Esophagus muscularis mucosa (tissue), 4 donors: ENCODE results near the gene SOCS3. TPM values are rescaled to one million over a fixed set of nuclear protein-coding genes. Genes with fewer than 3 reads are reported as not detected.

Source experiments
- DNase-seq: peaks from one replicate; pipeline ENCODE4 v3.0.0-alpha.2; 2017; ENCODE audit errors: extremely low spot score
- H3K27ac ChIP-seq, 4 donors: fragments of 200-600 bp; sonication (generic); replicated peaks in 1 of 4; 1 replicate in 3 of 4; 2 replicates in 1 of 4; pipeline ENCODE4 v1.5.1; 2016 to 2019; ENCODE audit warnings: mild to moderate bottlenecking in 1 of 4
- H3K27me3 ChIP-seq, 4 donors: fragments of 200-600 bp; sonication (generic); one replicate each; pipeline versions ENCODE4 v1.5.1 to v1.6.0; 2016 to 2019
- H3K36me3 ChIP-seq, 4 donors: fragments of 200-600 bp; sonication (generic); one replicate each; pipeline ENCODE4 v1.5.1; 2016 to 2019
- H3K4me1 ChIP-seq, 4 donors: fragments of 200-600 bp; sonication (generic); one replicate each; pipeline ENCODE4 v1.5.1; 2016 to 2019
- H3K4me3 ChIP-seq, 4 donors: fragments of 200-600 bp; sonication (generic); 1 replicate in 2 of 4; 2 replicates in 2 of 4; pipeline ENCODE4 v1.5.1; 2016 to 2019; ENCODE audit warnings: mild to moderate bottlenecking in 4 of 4, moderate library complexity in 1 of 4
- H3K9me3 ChIP-seq, 4 donors: fragments of 200-600 bp; sonication (generic); 1 replicate in 3 of 4; 2 replicates in 1 of 4; pipeline ENCODE4 v1.5.1; 2016 to 2019
- EP300 ChIP-seq: sonication (generic); formaldehyde crosslinking; IDR thresholded peaks from one replicate; pipeline ENCODE4 v1.6.1; 2017; ENCODE audit warnings: antibody characterized with exemption
- POLR2A ChIP-seq: fragments of 450-650 bp; IDR thresholded peaks from one replicate; pipeline ENCODE4 v1.6.1; 2017; ENCODE audit warnings: antibody characterized with exemption, moderate library complexity, mild to moderate bottlenecking, low read depth
- POLR2AphosphoS5 ChIP-seq, 2 donors: sonication (generic); formaldehyde crosslinking; IDR thresholded peaks; one replicate each; pipeline ENCODE4 v1.6.1; 2017; ENCODE audit warnings: antibody characterized with exemption in 2 of 2
- WGBS: methylation state at CpG from one replicate; pipeline ENCODE4 v1.1.5; 2018; 5-methylcytosine and 5-hydroxymethylcytosine counted together
- intact Hi-C: fragments of 100-400 bp; cut with DNase I; formaldehyde crosslinking; loops from one replicate; pipeline ENCODE4 v1.15.1; 2023
- total RNA-seq, 4 donors: library from RNA; depleted of rRNA; stranded (reverse); fragments of >200 nt; gene quantifications; one replicate each; pipeline versions ENCODE4 v1.1.0 to v1.2.1, GENCODE V29; 2016
- TF ChIP-seq, protein P1 (sequence below), 3 experiments: fragments of 200-600 bp in 2 of 3; fragments of 450-650 bp in 1 of 3; sonication (generic) in 2 of 3; IDR thresholded peaks; one replicate each; pipeline ENCODE4 v1.5.1; 2017 to 2019; ENCODE audit warnings: antibody characterized with exemption in 3 of 3, mild to moderate bottlenecking in 2 of 3, moderate library complexity in 1 of 3

Gene SOCS3
- total RNA-seq, 4 donors from 2014 or later, result 12.5 to 1,139 (median 39.3) TPM

DNA sequence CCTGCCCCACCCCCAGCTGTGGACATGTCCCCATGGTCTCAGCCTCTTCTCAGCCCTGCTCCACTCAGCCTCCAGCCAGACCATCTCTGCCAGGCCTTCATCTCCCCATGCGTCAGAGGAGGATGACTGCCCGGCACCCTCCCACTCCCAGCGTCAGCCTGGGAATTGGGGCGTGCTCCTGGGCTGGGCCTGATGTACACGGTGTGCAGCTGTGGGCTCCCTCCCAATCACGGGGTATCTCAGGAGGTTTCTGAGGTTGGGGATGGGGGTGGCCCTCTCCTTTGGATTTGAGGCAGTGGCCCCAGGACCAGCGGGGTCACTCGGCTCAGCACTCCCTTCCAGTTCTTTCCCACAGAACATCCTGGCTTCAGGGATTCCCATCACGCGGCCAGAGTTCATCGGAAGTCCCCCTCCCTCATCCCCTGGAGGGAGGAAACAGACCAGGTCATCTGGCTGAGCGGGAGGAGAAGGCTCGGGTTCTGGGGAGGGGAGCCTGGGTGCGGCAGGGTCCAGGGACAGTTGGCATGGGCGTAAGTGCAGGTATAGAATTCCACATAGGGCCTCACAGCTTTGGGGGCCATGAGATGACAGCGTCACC, 36.9 kb downstream of the SOCS3 start:
- no peak for DNase-seq
- intact Hi-C loops, result no loop called here

DNA sequence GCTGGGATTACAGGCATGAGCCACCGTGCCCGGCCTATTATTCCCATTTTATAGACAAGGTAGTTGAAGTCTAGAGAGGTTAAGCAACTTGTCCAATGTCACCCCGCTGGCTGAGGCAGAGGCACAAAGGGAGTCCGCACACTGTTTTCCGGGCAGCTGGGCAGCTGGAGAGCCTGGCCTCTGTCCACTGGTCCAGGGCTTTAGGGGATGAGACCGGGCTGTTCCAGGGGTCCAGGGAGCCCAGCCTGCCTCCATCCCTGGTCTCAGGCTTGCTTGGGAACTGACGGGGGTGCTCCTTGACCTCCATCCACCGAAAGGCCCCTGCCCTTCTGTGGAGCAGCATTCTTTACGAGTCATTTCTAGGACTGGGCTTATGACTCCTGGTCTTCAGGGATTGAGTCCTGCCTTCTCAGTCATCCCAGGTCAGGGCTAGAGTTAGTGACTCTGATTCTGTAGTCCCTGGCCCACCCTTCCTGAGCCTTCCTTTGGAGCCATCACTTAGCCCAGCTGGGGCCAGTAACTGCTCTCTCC, 37.5 kb downstream of the SOCS3 start:
- no peak for DNase-seq
- no peaks in the 10 kb centered on the region for H3K27me3 ChIP-seq
- H3K4me3 ChIP-seq, result no peak overlapping the region
- TF ChIP-seq EP300, result no peak
- no peak for TF ChIP-seq POLR2AphosphoS5 (IDR thresholded peaks at IDR 0.05)
- TF ChIP-seq, protein P1, sequence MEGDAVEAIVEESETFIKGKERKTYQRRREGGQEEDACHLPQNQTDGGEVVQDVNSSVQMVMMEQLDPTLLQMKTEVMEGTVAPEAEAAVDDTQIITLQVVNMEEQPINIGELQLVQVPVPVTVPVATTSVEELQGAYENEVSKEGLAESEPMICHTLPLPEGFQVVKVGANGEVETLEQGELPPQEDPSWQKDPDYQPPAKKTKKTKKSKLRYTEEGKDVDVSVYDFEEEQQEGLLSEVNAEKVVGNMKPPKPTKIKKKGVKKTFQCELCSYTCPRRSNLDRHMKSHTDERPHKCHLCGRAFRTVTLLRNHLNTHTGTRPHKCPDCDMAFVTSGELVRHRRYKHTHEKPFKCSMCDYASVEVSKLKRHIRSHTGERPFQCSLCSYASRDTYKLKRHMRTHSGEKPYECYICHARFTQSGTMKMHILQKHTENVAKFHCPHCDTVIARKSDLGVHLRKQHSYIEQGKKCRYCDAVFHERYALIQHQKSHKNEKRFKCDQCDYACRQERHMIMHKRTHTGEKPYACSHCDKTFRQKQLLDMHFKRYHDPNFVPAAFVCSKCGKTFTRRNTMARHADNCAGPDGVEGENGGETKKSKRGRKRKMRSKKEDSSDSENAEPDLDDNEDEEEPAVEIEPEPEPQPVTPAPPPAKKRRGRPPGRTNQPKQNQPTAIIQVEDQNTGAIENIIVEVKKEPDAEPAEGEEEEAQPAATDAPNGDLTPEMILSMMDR (IDR thresholded peaks at IDR 0.05), result no peak
- 92% methylated on average over 7 of the region's 9 CpGs for WGBS
- no peaks in the 10 kb centered on the region for H3K9me3 ChIP-seq
- peaks cover 38 to 52% (median 49%) of the 10 kb centered on the region in 4 donors for H3K4me1 ChIP-seq
- H3K27ac ChIP-seq, result peak overlapping the region; percentile 82 to 91 (median 86)
- H3K36me3 ChIP-seq, result no peaks in the 10 kb centered on the region
- intact Hi-C loops, result no loop called here

More for the DNA sequence above, 36.9 kb downstream of the SOCS3 start:
- H3K27me3 ChIP-seq, result no peaks in the 10 kb centered on the region
- H3K4me1 ChIP-seq, result peaks cover 37 to 47% (median 44%) of the 10 kb centered on the region in 4 donors
- no peaks in the 10 kb centered on the region for H3K9me3 ChIP-seq
- 66% methylated on average over 10 of the region's 16 CpGs for WGBS
- no peak overlapping the region for H3K4me3 ChIP-seq
- H3K36me3 ChIP-seq, result no peaks in the 10 kb centered on the region
- H3K27ac ChIP-seq, result peak overlapping the region; percentile 82 to 91 (median 86)
- no peak for TF ChIP-seq EP300
- TF ChIP-seq POLR2AphosphoS5 (IDR thresholded peaks at IDR 0.05), result peak; percentile 42 to 45

DNA sequence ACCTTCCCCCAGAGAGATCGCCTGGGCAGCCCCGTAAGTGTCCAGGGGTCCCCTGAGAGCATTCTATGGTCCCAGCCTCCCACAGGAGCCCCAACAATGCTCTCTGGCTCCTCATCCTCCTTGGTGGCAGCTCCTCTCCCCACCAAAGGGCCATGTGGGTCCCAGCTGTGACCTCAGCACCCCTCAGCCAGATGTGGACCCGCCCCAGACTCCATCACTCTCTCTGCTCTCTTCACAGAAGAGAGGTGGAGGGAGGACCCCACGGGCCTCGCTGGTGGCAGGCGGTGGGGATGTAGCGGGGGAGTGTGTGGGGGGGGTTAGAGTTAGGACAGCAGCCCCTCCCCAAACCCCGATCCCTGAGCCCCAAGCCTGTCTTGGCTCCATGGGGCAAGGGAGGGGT, 41.0 kb downstream of the SOCS3 start:
- TF ChIP-seq, protein P1 (IDR thresholded peaks at IDR 0.05), result no peak
- TF ChIP-seq EP300, result no peak
- TF ChIP-seq POLR2A, result no peak
- no peak for TF ChIP-seq POLR2AphosphoS5 (IDR thresholded peaks at IDR 0.05)
- Histone ChIP-seq H3K27ac (peak overlapping the region in 1 of 4 donors; percentile 0), H3K4me3 (no peak overlapping the region), H3K4me1 (peaks cover 52 to 64% (median 60%) of the 10 kb centered on the region in 4 donors), H3K9me3 (no peaks in the 10 kb centered on the region), H3K27me3 (no peaks in the 10 kb centered on the region), H3K36me3 (no peaks in the 10 kb centered on the region)
- no peak for DNase-seq
- WGBS, result 96% methylated on average over 8 of the region's 8 CpGs
- intact Hi-C loops, result no loop called here

DNA sequence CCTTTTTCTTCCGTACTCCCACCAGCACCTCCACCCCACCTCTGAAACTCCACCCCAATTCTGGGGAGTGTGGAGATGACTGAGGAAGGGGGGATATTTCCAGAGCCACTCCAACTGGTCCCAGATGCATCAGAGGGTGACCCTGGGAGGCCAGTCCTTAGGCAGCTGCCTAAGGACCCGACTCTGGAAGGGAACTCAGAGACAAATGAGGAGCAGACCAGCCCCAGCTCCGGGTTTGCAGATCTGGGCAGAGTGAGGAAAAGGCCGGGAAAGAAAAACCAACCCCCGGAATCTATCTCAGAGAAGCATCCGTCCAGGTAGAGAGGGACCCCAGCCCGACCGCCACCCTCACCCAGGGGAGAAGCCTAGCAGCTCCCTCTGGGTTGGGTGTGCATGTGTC, 41.5 kb downstream of the SOCS3 start:
- intact Hi-C loops, result no loop called here
- TF ChIP-seq POLR2AphosphoS5 (IDR thresholded peaks at IDR 0.05) (no peak), POLR2A (no peak)
- TF ChIP-seq, protein P1 (IDR thresholded peaks at IDR 0.05), result no peak
- Histone ChIP-seq H3K27ac (peak overlapping the region in 1 of 4 donors; percentile 14), H3K27me3 (no peaks in the 10 kb centered on the region), H3K4me3 (no peak overlapping the region), H3K36me3 (no peaks in the 10 kb centered on the region), H3K9me3 (no peaks in the 10 kb centered on the region), H3K4me1 (peaks cover 47 to 64% (median 60%) of the 10 kb centered on the region in 4 donors)
- WGBS, result 75% methylated on average over 8 of the region's 8 CpGs
- DNase-seq, result no peak

DNA sequence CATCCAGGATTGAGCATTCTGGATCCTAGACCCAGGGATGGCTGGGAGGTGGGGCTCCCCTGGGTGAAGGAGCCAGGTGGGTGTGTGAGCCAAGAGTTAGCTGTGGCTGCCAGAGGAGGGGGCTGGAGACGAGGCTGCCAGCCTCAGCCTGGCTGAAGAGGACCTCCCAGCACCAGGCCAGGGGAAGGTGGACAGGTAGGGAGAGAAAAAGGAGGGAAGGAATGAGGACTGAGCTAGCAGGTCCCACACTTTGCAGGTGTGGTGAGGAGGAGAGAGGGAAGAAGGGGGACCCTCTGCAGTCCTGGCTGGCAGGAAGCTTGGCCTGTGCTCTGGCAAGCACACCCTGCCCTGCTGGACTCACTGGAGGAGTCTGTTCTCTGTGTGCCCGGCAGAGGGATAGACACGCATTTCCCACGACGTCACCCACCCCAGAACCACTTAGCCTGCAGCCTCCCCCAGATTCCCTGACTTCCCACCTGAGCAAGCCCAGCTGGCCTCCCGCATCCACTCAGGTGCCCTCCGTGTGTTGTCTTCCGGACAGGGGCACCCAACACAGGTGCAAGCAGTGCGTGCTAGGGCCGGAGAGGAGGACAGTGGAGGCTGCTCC, 42.0 kb downstream of the SOCS3 start:
- no peak for DNase-seq
- Histone ChIP-seq H3K27me3 (no peaks in the 10 kb centered on the region), H3K27ac (peak overlapping the region in 2 of 4 donors; percentile 14 to 41), H3K4me1 (peaks cover 42 to 60% (median 59%) of the 10 kb centered on the region in 4 donors), H3K4me3 (no peak overlapping the region), H3K36me3 (no peaks in the 10 kb centered on the region), H3K9me3 (no peaks in the 10 kb centered on the region)
- intact Hi-C loops, result no loop called here
- TF ChIP-seq POLR2A (no peak), POLR2AphosphoS5 (IDR thresholded peaks at IDR 0.05) (no peak), EP300 (no peak)
- TF ChIP-seq, protein P1 (IDR thresholded peaks at IDR 0.05), result no peak
- 84% methylated on average over 10 of the region's 10 CpGs for WGBS
